ENCODE measurements around the gene KDM2A.

Gene KDM2A

DNA sequence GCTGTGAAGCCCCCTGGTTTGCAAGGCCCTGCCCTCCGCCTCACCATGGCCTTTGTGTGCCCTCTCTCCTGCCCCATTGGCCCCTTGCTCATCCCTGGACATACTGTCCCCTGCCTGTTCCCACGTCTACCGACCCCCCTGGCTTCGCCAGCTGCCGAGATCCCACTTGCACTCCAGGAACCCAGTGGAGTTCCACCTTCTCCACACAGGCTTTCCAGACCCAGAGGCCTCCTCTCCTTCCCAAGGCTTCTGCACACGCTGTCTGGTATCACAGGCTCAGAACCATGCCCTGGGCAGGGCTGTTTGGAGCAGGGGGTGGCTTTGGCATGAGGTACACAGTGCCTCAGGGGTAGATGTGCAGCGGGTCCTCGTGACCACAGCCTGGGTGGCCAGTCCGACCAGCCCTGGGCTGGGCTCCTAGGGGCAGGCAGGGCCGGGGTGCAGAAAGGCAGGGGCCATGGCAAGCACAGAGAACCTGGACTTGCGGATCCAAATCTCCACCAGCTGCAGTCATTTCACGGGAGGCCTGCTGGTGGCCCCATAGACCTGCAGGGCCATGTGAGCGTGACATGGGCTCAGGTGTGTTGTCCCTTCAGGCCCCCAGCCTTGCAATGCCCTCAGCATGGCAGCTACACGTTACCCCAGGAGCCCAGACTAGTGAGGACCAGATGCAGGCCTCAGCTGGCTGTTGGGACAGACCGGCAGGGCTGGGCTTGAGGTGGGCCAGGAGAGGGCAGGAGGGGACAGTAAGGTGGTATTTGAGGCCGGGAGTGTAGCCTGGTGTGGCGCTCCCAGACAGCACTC, 156.7 kb downstream of the KDM2A start:
- DNase-seq, result no peak

- DNase-seq, result peak; percentile 85
Measured at GRCh38 chr11:67276781-67277230, 157.7 kb downstream of the KDM2A start.

DNA sequence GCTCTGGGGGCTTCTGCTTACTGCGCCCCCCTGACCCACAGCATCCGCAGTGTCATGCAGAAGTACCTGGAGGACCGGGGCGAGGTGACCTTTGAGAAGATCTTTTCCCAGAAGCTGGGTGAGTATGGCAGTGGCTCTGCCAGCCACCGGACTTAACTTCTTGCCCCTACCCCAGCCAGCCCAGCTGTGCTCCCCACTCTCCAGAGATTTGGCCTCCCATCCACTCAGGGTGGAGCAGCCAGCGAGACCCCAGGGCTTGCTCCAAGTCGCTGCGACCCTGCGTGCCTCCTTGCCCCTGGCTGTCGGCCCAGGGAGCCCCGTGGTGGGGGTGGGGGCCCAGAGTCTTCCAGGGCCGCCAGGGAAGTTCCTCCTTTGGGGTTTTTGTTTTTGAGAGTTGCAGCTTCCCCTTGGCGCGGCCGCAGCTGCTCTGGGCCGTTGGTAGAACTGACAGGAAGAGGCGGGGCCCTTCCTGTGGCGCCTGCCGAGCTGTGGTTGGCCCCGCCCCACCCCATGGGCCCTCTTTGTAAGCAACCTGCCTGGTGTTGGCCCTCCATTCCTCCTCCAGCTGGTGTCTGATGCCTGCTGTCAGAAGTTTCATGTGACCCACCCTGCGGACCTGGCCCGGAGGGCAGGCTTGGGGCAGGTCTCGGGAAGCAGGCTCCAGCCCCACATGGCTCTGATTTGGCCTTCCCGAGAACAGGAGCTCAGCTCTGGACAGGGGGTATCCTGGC, 158.3 kb downstream of the KDM2A start:
- peak; percentile 91 for DNase-seq

- no peak for DNase-seq
Measured at GRCh38 chr11:67278135-67278938, 159.3 kb downstream of the KDM2A start.

GRCh38 chr11:67278939-67279588, 160.0 kb downstream of the KDM2A start:
- no peak for DNase-seq

GRCh38 chr11:67279589-67280340, 160.7 kb downstream of the KDM2A start:
- DNase-seq, result no peak

DNA sequence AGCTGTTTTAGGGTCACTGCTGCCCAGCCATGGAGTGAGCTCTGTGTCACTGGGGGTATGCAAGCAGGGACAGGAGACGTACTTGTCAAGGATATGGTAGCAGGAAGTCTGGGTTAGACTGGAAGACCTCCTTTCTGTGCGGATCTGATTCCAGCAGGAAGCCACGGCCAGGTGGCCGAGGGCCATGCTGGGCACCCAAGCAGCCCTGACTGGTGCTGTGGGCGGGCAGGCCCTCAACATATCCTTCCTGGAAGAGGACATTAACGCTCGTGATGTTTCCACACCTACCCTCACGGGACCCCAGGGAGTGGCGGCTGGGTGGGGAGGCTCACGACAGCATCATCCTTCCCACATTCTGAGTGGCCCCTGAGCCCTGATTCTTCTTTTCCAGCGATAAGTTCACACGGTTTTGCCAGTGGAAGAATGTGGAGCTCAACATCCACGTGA, 161.3 kb downstream of the KDM2A start:
- DNase-seq, result no peak

GRCh38 chr11:67280788-67281551, 161.9 kb downstream of the KDM2A start:
- DNase-seq, result no peak

DNA sequence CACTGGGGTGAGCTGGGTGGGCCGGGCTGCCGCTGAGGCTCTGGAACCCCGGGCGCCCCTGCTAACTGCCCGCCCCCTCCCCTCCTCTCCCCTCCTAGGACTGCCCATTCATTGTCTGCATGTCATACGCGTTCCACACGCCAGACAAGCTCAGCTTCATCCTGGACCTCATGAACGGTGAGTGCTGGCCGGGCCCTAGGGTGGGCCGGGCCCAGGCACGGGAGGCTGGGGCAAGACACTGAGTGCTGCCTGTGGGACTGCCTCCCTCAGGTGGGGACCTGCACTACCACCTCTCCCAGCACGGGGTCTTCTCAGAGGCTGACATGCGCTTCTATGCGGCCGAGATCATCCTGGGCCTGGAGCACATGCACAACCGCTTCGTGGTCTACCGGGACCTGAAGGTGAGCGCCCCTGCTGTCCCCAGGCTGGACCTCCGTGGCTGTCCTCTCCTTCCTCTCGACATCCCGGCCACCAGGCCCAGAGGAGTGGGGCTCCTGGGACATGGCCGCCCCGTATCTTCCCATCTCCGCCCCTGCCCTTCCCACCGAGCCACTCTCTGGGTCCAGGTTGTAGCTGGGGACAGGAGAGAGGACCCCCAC, 162.6 kb downstream of the KDM2A start:
- no peak for DNase-seq

- no peak for DNase-seq
Measured at GRCh38 chr11:67282155-67282875, 163.3 kb downstream of the KDM2A start.

DNA sequence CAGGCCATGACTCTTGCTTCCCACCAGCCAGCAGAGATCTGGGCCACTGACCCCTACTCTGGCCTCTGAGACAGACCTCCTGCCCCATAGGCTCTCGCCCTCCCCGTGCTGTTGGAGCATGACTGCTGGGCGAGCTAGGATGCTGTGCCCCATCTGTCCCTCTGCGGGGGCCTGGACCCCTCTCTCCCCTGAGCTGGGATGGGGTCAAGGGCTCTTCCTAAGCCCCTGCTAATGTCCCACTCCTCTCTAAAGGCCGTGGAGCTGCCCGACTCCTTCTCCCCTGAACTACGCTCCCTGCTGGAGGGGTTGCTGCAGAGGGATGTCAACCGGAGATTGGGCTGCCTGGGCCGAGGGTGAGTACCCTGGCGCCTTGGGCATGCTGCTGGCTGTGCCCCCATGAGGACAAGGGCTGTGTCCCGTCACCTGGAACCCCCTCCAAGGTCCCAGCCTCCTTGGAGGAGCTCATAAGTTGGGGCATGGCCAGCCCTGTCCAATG, 163.9 kb downstream of the KDM2A start:
- DNase-seq, result no peak

DNA sequence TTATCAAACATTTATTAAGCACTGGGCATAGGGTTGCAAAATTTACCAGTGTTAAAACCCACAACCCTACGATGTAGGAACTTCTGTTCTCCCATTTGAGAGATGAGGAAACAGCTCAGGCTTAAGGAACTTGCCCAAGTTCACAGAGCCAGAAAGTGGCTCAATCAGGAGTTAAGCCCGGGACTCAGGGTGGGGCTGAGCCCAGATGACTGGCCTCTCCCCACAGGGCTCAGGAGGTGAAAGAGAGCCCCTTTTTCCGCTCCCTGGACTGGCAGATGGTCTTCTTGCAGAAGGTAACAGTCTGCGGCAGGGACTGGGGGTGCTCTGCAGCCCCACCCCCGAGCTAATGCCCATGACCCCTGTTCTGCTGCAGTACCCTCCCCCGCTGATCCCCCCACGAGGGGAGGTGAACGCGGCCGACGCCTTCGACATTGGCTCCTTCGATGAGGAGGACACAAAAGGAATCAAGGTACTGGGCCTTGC, 164.5 kb downstream of the KDM2A start:
- no peak for DNase-seq

DNA sequence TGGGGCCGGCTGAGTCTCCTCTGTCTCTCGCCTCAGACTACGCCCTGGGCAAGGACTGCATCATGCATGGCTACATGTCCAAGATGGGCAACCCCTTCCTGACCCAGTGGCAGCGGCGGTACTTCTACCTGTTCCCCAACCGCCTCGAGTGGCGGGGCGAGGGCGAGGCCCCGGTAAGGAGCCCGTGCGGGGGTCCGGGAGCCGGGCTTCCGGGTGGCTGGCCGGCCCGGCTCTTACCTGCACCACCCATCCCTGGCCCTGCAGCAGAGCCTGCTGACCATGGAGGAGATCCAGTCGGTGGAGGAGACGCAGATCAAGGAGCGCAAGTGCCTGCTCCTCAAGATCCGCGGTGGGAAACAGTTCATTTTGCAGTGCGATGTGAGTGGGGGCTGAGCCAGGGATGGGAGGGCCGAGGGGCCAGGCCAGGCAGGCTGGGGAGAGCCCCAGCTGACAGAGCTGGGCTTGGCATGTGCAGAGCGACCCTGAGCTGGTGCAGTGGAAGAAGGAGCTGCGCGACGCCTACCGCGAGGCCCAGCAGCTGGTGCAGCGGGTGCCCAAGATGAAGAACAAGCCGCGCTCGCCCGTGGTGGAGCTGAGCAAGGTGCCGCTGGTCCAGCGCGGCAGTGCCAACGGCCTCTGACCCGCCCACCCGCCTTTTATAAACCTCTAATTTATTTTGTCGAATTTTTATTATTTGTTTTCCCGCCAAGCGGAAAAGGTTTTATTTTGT, 165.9 kb downstream of the KDM2A start:
- DNase-seq, result no peak

GRCh38 chr11:67285541-67286498, 166.8 kb downstream of the KDM2A start:
- DNase-seq, result no peak

GRCh38 chr11:67286621-67287333, 167.7 kb downstream of the KDM2A start:
- DNase-seq, result no peak

- no peak for DNase-seq
Measured at GRCh38 chr11:67287355-67288197, 168.5 kb downstream of the KDM2A start.

Data from activated CD8-positive, alpha-beta memory T cell treated with anti-CD3 and anti-CD28 coated beads, Interleukin-2, amount 50 U/mL, for 48 hours (primary cell).